H9 (cell line): Measurements from ENCODE around the gene PLXNA2. TPM values are rescaled to one million over a fixed set of nuclear protein-coding genes. Genes with fewer than 3 reads are reported as not detected.

ENCODE experiments used
- DNase-seq: peaks from one replicate; pipeline ENCODE4 v3.0.0-alpha.2; 2017
- H2AFZ ChIP-seq: one replicate; pipeline ENCODE4 v1.6.1; 2013; ENCODE audit warnings: mild to moderate bottlenecking, low read length, control low read depth, moderate library complexity
- H2AK5ac ChIP-seq: 2 replicates; pipeline ENCODE4 v1.6.1; 2013; ENCODE audit warnings: low read length, control low read depth, mixed read lengths; ENCODE audit not compliant: insufficient read length
- H2BK120ac ChIP-seq: one replicate; pipeline ENCODE4 v1.6.1; 2013; ENCODE audit warnings: low read depth, mild to moderate bottlenecking, low read length, control low read depth, inconsistent platforms; ENCODE audit not compliant: poor library complexity, severe bottlenecking
- H2BK12ac ChIP-seq: 2 replicates; pipeline ENCODE4 v1.6.1; 2013; ENCODE audit warnings: low read length, control low read depth, mixed read lengths, low read depth; ENCODE audit not compliant: insufficient read length
- H2BK15ac ChIP-seq: 2 replicates; pipeline ENCODE4 v1.6.1; 2013; ENCODE audit warnings: low read depth, low read length, control low read depth
- H2BK20ac ChIP-seq: one replicate; pipeline ENCODE4 v1.6.1; 2013; ENCODE audit warnings: low read depth, mild to moderate bottlenecking, low read length, control low read depth, inconsistent platforms; ENCODE audit not compliant: poor library complexity, severe bottlenecking
- H2BK5ac ChIP-seq: 2 replicates; pipeline ENCODE4 v1.6.1; 2013; ENCODE audit warnings: low read length, control low read depth, mixed read lengths; ENCODE audit not compliant: insufficient read length
- H3K14ac ChIP-seq: 2 replicates; pipeline ENCODE4 v1.6.1; 2013; ENCODE audit warnings: low read length, control low read depth; ENCODE audit not compliant: insufficient read depth
- H3K18ac ChIP-seq: 2 replicates; pipeline ENCODE4 v1.6.1; 2013; ENCODE audit warnings: low read depth, mild to moderate bottlenecking, mixed read lengths, low read length, control low read depth; ENCODE audit not compliant: insufficient read length
- H3K23ac ChIP-seq: 2 replicates; pipeline ENCODE4 v1.6.1; 2013; ENCODE audit warnings: low read length, control low read depth, mixed read lengths, low read depth; ENCODE audit not compliant: insufficient read length
- H3K23me2 ChIP-seq: 2 replicates; pipeline ENCODE4 v1.6.1; 2013; ENCODE audit warnings: low read depth, mild to moderate bottlenecking, mixed read lengths, low read length, control low read depth; ENCODE audit not compliant: insufficient read length, poor library complexity, severe bottlenecking
- H3K27ac ChIP-seq: 2 replicates; pipeline ENCODE4 v1.5.1; 2013; ENCODE audit warnings: low read length, control low read depth, mixed read lengths, low read depth; ENCODE audit not compliant: insufficient read length
- H3K27me3 ChIP-seq: 2 replicates; pipeline ENCODE4 v1.6.1; 2013; ENCODE audit warnings: low read length, control low read depth, inconsistent platforms; ENCODE audit not compliant: insufficient read depth
- H3K4ac ChIP-seq: 2 replicates; pipeline ENCODE4 v1.6.1; 2013; ENCODE audit warnings: low read depth, mild to moderate bottlenecking, control low read depth, inconsistent platforms, low read length, moderate library complexity
- H3K4me1 ChIP-seq: 2 replicates; pipeline ENCODE4 v1.6.1; 2013; ENCODE audit warnings: low read length, control low read depth, inconsistent platforms; ENCODE audit not compliant: insufficient read depth
- H3K4me2 ChIP-seq: 2 replicates; pipeline ENCODE4 v1.6.1; 2013; ENCODE audit warnings: low read length, control low read depth, mixed read lengths; ENCODE audit not compliant: insufficient read length, insufficient read depth
- H3K56ac ChIP-seq: 2 replicates; pipeline ENCODE4 v1.6.1; 2013; ENCODE audit warnings: low read depth, mild to moderate bottlenecking, mixed read lengths, low read length, control low read depth; ENCODE audit not compliant: insufficient read length
- H3K79me1 ChIP-seq: 2 replicates; pipeline ENCODE4 v1.6.1; 2013; ENCODE audit warnings: low read depth, mild to moderate bottlenecking, moderate library complexity, low read length, control low read depth, inconsistent platforms; ENCODE audit not compliant: insufficient read depth, poor library complexity, severe bottlenecking
- H3K79me2 ChIP-seq: 2 replicates; pipeline ENCODE4 v1.6.1; 2013; ENCODE audit warnings: low read length, control low read depth, inconsistent platforms; ENCODE audit not compliant: insufficient read depth
- H3K9ac ChIP-seq: 2 replicates; pipeline ENCODE4 v1.6.1; 2013; ENCODE audit warnings: low read length, control low read depth, mixed read lengths; ENCODE audit not compliant: insufficient read length; ENCODE audit errors: extremely low read depth
- H3K9me3 ChIP-seq: one replicate; pipeline ENCODE4 v1.6.1; 2013; ENCODE audit warnings: low read depth, low read length, inconsistent platforms; ENCODE audit not compliant: control insufficient read depth
- H3T11ph ChIP-seq: one replicate; pipeline ENCODE4 v1.6.1; 2013; ENCODE audit warnings: mild to moderate bottlenecking, low read length, control low read depth, inconsistent platforms
- H4K20me1 ChIP-seq: one replicate; pipeline ENCODE4 v1.6.1; 2013; ENCODE audit not compliant: control insufficient read depth, insufficient read length, insufficient read depth
- H4K5ac ChIP-seq: 2 replicates; pipeline ENCODE4 v1.6.1; 2013; ENCODE audit warnings: low read depth, mild to moderate bottlenecking, mixed read lengths, low read length, control low read depth; ENCODE audit not compliant: insufficient read length
- H4K8ac ChIP-seq: replicated peaks from 2 replicates; pipeline ENCODE4 v1.6.1; 2013; ENCODE audit warnings: low read length, control low read depth, mixed read lengths, low read depth; ENCODE audit not compliant: insufficient read length
- H4K91ac ChIP-seq: 2 replicates; pipeline ENCODE4 v1.6.1; 2013; ENCODE audit warnings: low read depth, mild to moderate bottlenecking, moderate library complexity, mixed read lengths, low read length, control low read depth; ENCODE audit not compliant: insufficient read length
- H3K27ac Mint-ChIP-seq, 3 experiments: 2 replicates in 2 of 3; 3 replicates in 1 of 3; pipeline ENCODE4 v1.8.0; 2020 to 2021; ENCODE audit warnings: mixed read lengths in 3 of 3, mild to moderate bottlenecking in 1 of 3, moderate library complexity in 1 of 3
- H3K27me3 Mint-ChIP-seq: 2 replicates; pipeline ENCODE4 v1.8.0; 2021; ENCODE audit warnings: low read depth, mild to moderate bottlenecking, moderate library complexity, mixed read lengths
- H3K36me3 Mint-ChIP-seq, 3 experiments: 2 replicates in 2 of 3; 3 replicates in 1 of 3; pipeline ENCODE4 v1.8.0; 2020 to 2021; ENCODE audit warnings: low read depth in 3 of 3, mixed read lengths in 3 of 3; ENCODE audit not compliant: insufficient read depth in 1 of 3
- H3K4me1 Mint-ChIP-seq, 2 experiments: 2 replicates each; pipeline ENCODE4 v1.8.0; 2020; ENCODE audit warnings: mixed read lengths in 2 of 2
- H3K4me3 Mint-ChIP-seq, 2 experiments: 2 replicates in 1 of 2; 3 replicates in 1 of 2; pipeline ENCODE4 v1.8.0; 2020 to 2021; ENCODE audit warnings: mild to moderate bottlenecking in 2 of 2, mixed read lengths in 2 of 2, moderate library complexity in 1 of 2
- H3K9me3 Mint-ChIP-seq, 2 experiments: 2 replicates in 1 of 2; 3 replicates in 1 of 2; pipeline ENCODE4 v1.8.0; 2020; ENCODE audit warnings: mild to moderate bottlenecking in 2 of 2, mixed read lengths in 2 of 2, moderate library complexity in 1 of 2
- WGBS: extraction: QIAGEN DNeasy Blood & Tissue Kit; methylation state at CpG from one replicate; pipeline ENCODE4 v1.1.7; 2013; ENCODE audit warnings: missing lambda C conversion rate, low lambda C conversion rate, mixed read lengths; ENCODE audit not compliant: insufficient read length; ENCODE audit errors: extremely low coverage; 5-methylcytosine and 5-hydroxymethylcytosine counted together
- total RNA-seq: library from RNA; stranded (reverse); gene quantifications from 2 replicates; pipeline ENCODE4 v1.2.1, GENCODE V29; 2021
- TF ChIP-seq, protein P1 (sequence below): fragments of 200-600 bp; sonication (generic); conservative IDR thresholded peaks from 3 replicates; pipeline ENCODE4 v1.8.0; 2021; ENCODE audit warnings: antibody characterized with exemption, mild to moderate bottlenecking

The PLXNA2 gene
- total RNA-seq, 1 experiment from 2014 or later: 0.57 TPM

DNA sequence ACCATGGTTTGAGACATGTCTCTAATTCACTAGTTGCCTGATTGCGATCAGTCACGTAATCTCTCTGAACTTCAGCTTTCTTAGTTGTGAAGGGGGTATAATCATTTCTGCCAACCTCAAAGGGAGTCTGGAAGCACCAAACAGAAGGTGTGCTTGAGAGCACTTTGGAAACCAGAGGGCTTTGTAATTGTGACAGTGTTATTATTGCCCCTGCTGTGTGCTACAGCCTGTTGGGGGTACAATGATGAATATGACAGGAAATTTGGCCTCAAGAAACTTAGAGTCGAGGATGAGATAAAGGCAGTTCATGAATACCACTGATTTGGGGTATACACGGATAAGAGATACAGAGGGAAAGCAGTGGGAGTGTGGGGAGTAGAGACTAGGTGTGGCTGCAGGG is 183.1 kb downstream of the PLXNA2 start:
- no peaks in the 10 kb centered on the region for H3K23me2 ChIP-seq
- Mint-ChIP-seq H3K9me3 (no peaks in the 10 kb centered on the region), H3K27me3 (peaks cover 12% of the 10 kb centered on the region), H3K27ac (no peak overlapping the region), H3K4me3 (no peak overlapping the region), H3K36me3 (no peaks in the 10 kb centered on the region), H3K4me1 (peaks cover 9 to 27% of the 10 kb centered on the region in 2 experiments)
- H3K79me2 ChIP-seq: no peaks in the 10 kb centered on the region
- H2AK5ac ChIP-seq: no peak overlapping the region
- no peak overlapping the region for H3T11ph ChIP-seq
- H3K4me2 ChIP-seq: no peak overlapping the region
- no peak overlapping the region for H3K4ac ChIP-seq
- H2AFZ ChIP-seq: no peak overlapping the region
- H4K8ac ChIP-seq: no peak overlapping the region
- no peak overlapping the region for H2BK15ac ChIP-seq
- H3K27me3 ChIP-seq: no peaks in the 10 kb centered on the region
- no peak overlapping the region for H3K14ac ChIP-seq
- H3K56ac ChIP-seq: no peak overlapping the region
- H2BK20ac ChIP-seq: no peak overlapping the region
- TF ChIP-seq, protein P1, sequence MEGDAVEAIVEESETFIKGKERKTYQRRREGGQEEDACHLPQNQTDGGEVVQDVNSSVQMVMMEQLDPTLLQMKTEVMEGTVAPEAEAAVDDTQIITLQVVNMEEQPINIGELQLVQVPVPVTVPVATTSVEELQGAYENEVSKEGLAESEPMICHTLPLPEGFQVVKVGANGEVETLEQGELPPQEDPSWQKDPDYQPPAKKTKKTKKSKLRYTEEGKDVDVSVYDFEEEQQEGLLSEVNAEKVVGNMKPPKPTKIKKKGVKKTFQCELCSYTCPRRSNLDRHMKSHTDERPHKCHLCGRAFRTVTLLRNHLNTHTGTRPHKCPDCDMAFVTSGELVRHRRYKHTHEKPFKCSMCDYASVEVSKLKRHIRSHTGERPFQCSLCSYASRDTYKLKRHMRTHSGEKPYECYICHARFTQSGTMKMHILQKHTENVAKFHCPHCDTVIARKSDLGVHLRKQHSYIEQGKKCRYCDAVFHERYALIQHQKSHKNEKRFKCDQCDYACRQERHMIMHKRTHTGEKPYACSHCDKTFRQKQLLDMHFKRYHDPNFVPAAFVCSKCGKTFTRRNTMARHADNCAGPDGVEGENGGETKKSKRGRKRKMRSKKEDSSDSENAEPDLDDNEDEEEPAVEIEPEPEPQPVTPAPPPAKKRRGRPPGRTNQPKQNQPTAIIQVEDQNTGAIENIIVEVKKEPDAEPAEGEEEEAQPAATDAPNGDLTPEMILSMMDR: no peak
- H3K18ac ChIP-seq: no peak overlapping the region
- H3K79me1 ChIP-seq: no peaks in the 10 kb centered on the region
- WGBS: no CpG with 5 or more reads among the region's 4 CpGs
- no peak overlapping the region for H3K27ac ChIP-seq
- H3K4me1 ChIP-seq: no peaks in the 10 kb centered on the region
- H2BK5ac ChIP-seq: no peak overlapping the region
- no peak overlapping the region for H4K91ac ChIP-seq
- H3K9me3 ChIP-seq: no peaks in the 10 kb centered on the region
- no peak overlapping the region for H3K9ac ChIP-seq
- no peaks in the 10 kb centered on the region for H4K20me1 ChIP-seq
- H2BK12ac ChIP-seq: no peak overlapping the region
- no peak overlapping the region for H4K5ac ChIP-seq
- DNase-seq: no peak
- H2BK120ac ChIP-seq: no peak overlapping the region
- H3K23ac ChIP-seq: no peak overlapping the region
